Activated CD8-positive, alpha-beta memory T cell treated with anti-CD3 and anti-CD28 coated beads, Interleukin-2, amount 50 U/mL, for 24 hours (primary cell): Measurements from ENCODE around the gene HES3.

ENCODE experiments used
- DNase-seq: peaks from one replicate; pipeline ENCODE4 v3.0.0-alpha.2; 2020; ENCODE audit errors: extremely low read depth

Gene HES3

GRCh38 chr1:6279613-6280383 is 35.8 kb downstream of the HES3 start:
- no peak for DNase-seq

DNA sequence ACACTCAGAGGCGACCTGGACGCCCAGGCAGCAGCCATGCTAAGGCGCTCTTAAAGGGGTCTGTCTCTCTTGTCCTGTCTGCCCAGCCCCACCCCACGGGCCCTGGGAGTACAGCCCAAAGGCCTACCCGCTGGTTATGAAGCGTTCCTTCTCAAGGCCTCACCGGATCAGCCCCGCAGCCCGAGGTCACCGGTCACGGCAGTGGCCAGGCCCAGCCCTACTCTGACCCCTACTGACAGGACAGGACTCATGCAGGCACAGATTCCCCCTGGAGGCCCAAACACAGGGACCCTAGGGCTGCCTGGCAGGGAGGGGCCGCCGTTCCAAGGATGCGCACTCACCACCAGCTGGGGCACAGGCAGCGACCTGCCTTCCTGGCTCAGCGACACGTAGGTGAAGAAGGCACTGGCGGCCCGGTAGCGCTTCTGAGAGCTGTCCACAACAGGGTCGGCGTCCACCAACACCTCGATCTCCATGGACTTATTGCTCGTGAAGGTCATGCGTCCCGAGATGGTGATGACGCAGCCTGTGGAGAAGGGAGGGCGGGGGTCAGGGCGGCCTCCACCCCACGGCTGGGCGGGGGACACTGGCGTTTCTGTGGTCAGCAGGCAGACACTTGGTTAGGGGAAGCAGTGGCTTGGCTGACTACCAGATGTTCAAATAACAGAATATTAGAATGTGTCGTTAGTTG is 36.9 kb downstream of the HES3 start:
- DNase-seq: no peak

DNA sequence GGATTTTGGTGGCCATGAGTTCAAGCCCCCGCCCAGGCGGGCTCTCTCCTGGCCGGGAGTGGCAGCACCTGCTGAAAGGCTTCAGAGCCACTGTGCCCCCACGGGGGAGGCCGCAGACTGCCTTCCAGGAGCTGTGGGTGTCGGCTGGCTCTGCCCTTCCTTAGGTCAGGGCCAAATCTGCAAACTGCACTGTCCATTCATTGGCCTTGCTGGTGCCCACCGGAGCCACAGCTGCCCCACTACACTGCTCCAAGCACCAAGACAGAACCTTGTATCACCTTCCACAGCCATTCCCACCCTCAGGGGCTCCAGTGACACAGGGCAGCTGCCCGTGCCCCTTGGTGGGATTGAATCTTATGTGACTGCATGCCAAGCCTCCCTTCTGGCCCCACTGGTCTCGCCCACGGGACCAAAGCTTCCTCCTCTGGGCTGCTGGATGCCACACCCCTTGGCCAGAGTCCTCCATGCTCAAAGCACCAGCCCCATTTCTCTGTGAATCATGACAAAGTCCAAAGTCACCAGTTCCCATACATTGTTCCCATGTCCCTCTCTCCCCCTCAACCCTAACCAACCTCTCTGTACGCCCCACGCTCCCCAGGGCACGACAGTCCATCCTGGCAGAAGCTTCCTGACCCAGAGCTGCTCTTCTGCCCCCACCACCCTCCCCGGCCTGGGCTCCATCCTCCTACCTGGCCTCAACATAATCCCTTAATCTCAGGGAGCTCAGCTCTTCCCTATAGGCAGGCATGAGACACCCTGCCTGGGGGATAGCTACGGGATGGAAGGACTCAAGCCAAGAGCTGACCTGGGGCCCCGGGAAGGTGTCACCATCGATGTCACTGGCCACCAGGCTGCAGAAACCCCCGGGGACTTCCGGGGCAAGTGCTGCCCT is 37.8 kb downstream of the HES3 start:
- no peak for DNase-seq

- DNase-seq: no peak
Measured at GRCh38 chr1:6282577-6283270, 38.7 kb downstream of the HES3 start.

DNA sequence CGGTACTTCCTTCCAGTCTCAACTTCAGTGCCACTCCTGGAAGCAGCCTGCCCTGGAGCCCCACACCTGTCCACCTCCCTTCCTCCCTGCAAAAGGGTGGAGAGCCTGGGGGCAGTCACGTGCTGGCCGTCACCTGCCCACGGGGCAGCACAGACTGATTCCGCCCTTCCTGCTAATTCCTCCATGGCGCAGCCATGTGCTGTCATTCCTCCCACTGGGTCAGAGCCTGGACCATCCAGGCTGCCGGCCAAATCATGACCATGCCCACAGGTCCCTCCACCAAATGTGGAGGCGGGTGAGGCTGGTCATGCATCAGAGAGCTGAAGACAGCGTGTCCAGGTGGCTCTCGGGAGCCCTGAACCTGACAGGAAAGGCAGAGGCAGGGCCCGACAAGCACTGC is 41.4 kb downstream of the HES3 start:
- DNase-seq: no peak

- DNase-seq: no peak
Measured at GRCh38 chr1:6286266-6286665, 42.3 kb downstream of the HES3 start.

DNA sequence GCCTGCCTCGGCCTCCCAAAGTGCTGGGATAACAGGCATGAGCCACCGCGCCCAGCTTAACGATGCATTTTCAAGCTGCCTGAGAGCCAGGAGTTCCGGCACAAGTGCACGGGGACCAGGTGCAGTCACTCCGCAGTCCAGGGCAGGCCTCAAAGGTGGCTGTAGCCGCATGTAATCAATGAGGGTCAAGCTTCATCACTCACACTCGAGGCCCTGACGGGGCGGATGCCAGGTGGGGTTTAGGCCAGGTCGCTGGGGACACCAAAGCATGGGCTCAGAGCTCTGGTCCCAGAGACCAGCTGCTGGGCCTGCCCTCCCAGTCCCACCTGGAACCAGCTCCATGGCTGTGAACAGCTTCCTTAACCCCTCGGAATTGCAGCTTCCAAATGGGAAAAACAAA is 43.0 kb downstream of the HES3 start:
- no peak for DNase-seq

DNA sequence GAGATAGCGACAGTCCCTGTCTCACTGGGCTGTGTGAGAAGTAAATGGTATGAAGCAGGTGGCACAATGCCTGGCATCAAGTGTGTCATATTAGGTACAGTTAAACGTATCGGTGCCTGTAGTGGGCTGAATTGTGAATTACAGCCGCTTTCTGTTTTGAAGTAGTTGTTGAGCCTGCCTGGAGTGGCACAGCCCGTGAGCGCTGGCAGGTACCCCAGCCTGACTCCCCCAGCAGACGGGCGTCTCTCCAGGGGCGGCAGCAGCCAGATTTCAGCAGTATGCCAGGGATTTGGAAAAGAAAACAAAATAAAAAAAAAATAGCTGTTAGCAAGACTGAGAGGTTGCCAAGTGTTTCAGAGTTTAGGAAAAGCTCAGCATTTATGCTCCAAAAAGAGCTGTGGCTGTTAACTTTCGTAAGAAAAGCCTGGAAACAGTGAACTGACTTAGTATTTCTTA is 43.5 kb downstream of the HES3 start:
- DNase-seq: no peak

- no peak for DNase-seq
Measured at GRCh38 chr1:6288026-6288425, 44.0 kb downstream of the HES3 start.

- DNase-seq: no peak
Measured at GRCh38 chr1:6288665-6289064, 44.7 kb downstream of the HES3 start.

DNA sequence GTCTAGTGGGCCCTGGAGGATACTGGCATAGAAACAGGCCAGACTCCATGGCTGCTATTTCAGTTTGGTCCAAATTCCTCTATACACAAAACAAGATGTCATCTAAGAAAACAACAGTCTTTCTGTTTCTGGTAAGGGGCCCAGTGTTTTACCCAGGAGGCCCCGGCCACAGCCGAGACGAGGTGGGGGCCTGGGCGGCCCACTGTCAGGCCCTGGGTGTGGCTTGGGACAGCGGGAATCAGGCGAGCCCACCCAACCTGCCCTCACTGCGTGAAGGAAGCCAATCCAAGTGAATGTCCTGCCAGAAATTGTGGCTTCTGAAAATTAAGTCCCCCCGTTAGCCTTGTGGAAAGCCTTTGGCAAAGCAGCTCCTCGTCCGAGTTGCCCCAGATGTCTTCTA is 48.1 kb downstream of the HES3 start:
- no peak for DNase-seq

DNA sequence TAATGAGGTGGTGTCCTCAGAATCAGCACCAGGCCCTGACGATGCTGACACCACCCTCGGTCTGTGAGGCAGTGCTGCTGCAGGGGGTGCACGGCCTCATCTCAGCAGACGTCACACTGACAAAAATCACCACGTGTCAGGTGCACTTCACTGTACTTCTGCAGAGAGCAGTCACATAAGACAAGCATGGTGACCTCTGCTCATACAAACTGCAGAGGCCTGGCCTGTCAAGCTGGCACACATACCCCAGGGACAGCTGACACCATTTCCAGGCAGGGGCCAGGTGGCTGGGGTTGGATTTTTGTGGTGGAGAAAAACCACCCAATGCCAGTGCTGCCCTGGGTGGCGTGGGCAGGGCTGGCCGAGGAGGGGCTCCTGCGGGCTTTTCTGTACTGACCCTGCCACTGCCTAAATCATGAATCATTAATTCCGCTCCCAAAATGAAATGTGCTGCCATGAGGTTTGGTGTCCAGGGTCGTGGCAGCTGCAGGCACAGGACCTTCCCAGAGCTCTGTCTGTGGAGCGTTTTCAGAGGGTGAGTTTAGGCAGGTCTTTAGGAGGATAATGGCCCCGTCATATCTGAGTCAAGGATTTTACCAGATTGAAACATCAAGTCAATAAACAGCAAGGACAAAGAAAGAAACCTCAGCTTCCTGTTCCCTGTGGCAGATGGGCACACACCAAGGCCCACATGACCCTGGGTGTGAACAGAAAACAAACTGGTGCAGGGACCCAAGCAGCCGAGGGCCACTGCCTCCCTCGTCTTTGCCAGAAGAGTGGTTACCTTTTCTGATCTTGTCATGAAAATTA is 50.3 kb downstream of the HES3 start:
- no peak for DNase-seq

GRCh38 chr1:6294890-6295556 is 51.0 kb downstream of the HES3 start:
- no peak for DNase-seq
